ENCODE measurements around the gene PITX3. TPM values are rescaled to one million over a fixed set of nuclear protein-coding genes. Genes with fewer than 3 reads are reported as not detected.

The PITX3 gene
- total and polyA plus RNA-seq, 10 of the 15 experiments (the other 5 are each of a cell fraction or from before 2014, with no cell fraction given), result not detected

- H2AFZ ChIP-seq (ENCODE audit: control insufficient read depth, low read depth, low read length), result no peak overlapping the region
- H3K4me3 ChIP-seq, result no peak overlapping the region
- in situ Hi-C loops (cut with MboI) (no loop called here), intact Hi-C loops (cut with micrococcal nuclease; ENCODE audit: unreplicated experiment) (no loop called here)
- CTCF ChIA-PET, result interaction anchor here (1.2 to 4.9 kb wide), 7 partner anchors 9 to 143 kb away, joined by 3 to 23 read pairs (median 5); no protein-coding TSS in a partner anchor
- H3K79me2 ChIP-seq (ENCODE audit: control insufficient read depth, insufficient read depth, low read length), result peaks cover 22% of the 10 kb centered on the region
- no peaks in the 10 kb centered on the region for H3K27me3 ChIP-seq (replicated peaks in 1 of 2; ENCODE audit: control insufficient read depth in 2 of 2, insufficient read depth in 2 of 2, low read length in 1 of 2)
- POLR2A ChIA-PET, result interaction anchor here (0.7 to 1.3 kb wide), 3 partner anchors 13 to 157 kb away, joined by 3 read pairs; no protein-coding TSS in a partner anchor
- FAIRE-seq (no peak), DNase-seq (ENCODE audit: low read depth, low spot score) (no peak), ATAC-seq (no peak)
- H3K27ac ChIP-seq (ENCODE audit: control insufficient read depth, insufficient read depth), result no peak overlapping the region
- no peak overlapping the region for H3K9ac ChIP-seq (ENCODE audit: control insufficient read depth, insufficient read depth, low read length)
- peaks cover 6% of the 10 kb centered on the region; the same call in 1 of the 2 replicates for H3K4me1 ChIP-seq (ENCODE audit: control insufficient read depth, insufficient read depth, low read length)
- no peaks in the 10 kb centered on the region for H4K20me1 ChIP-seq (ENCODE audit: control insufficient read depth, insufficient read depth)
- RAD21 ChIA-PET (ENCODE audit: unreplicated experiment), result interaction anchor here (0.6 to 1.7 kb wide), 4 partner anchors 9 to 223 kb away, joined by 3 to 7 read pairs (median 3); partner anchors contain the start of gene ACTR1A
- no peak overlapping the region for H3K4me2 ChIP-seq (ENCODE audit: control insufficient read depth, insufficient read depth)
- BruUV-seq (replicated peaks), result no TSS peak
- TF ChIP-seq RELA (IDR thresholded peaks at IDR 0.05; ENCODE audit: borderline replicate concordance, partially characterized antibody) (no peak), SREBF1 (IDR thresholded peaks at IDR 0.05; ENCODE audit: low read length) (no peak), MEF2B (IDR thresholded peaks at IDR 0.05; ENCODE audit: partially characterized antibody, poor library complexity, severe bottlenecking) (no peak), ATF3 (IDR thresholded peaks at IDR 0.05; ENCODE audit: borderline replicate concordance, extremely low read depth, low read depth, low read length) (no peak), CHD2 (IDR thresholded peaks at IDR 0.05; ENCODE audit: borderline replicate concordance, low read depth, low read length) (no peak), NBN (IDR thresholded peaks at IDR 0.05) (no peak), LARP7 (IDR thresholded peaks at IDR 0.05) (no peak), RBBP5 (conservative IDR thresholded peaks at IDR 0.05) (no peak), ZSCAN29 (IDR thresholded peaks at IDR 0.05) (no peak), ASH2L (IDR thresholded peaks at IDR 0.05; ENCODE audit: borderline replicate concordance, low read depth) (no peak), ZNF384 (IDR thresholded peaks at IDR 0.05; ENCODE audit: borderline replicate concordance, low read depth, low read length) (no peak), ZNF24 (IDR thresholded peaks at IDR 0.05) (no peak), SUPT20H (IDR thresholded peaks at IDR 0.05; ENCODE audit: borderline replicate concordance, control insufficient read depth, low read depth, low read length) (no peak), MTA3 (IDR thresholded peaks at IDR 0.05; ENCODE audit: borderline replicate concordance, low read length) (no peak), NR2C2 (IDR thresholded peaks at IDR 0.05; ENCODE audit: borderline replicate concordance, control insufficient read depth, insufficient read length, low read depth) (no peak), SRF (IDR thresholded peaks at IDR 0.05; ENCODE audit: low read depth in 2 of 2, low read length in 2 of 2) (no peak), KLF5 (IDR thresholded peaks at IDR 0.05; ENCODE audit: partially characterized antibody) (no peak), NRF1 (conservative IDR thresholded peaks at IDR 0.05; ENCODE audit: low read depth, low read length) (no peak)
- TF ChIP-seq, protein P1, sequence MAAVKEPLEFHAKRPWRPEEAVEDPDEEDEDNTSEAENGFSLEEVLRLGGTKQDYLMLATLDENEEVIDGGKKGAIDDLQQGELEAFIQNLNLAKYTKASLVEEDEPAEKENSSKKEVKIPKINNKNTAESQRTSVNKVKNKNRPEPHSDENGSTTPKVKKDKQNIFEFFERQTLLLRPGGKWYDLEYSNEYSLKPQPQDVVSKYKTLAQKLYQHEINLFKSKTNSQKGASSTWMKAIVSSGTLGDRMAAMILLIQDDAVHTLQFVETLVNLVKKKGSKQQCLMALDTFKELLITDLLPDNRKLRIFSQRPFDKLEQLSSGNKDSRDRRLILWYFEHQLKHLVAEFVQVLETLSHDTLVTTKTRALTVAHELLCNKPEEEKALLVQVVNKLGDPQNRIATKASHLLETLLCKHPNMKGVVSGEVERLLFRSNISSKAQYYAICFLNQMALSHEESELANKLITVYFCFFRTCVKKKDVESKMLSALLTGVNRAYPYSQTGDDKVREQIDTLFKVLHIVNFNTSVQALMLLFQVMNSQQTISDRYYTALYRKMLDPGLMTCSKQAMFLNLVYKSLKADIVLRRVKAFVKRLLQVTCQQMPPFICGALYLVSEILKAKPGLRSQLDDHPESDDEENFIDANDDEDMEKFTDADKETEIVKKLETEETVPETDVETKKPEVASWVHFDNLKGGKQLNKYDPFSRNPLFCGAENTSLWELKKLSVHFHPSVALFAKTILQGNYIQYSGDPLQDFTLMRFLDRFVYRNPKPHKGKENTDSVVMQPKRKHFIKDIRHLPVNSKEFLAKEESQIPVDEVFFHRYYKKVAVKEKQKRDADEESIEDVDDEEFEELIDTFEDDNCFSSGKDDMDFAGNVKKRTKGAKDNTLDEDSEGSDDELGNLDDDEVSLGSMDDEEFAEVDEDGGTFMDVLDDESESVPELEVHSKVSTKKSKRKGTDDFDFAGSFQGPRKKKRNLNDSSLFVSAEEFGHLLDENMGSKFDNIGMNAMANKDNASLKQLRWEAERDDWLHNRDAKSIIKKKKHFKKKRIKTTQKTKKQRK (IDR thresholded peaks at IDR 0.05; ENCODE audit: low read depth, low read length), result no peak
- TF ChIP-seq, protein P2, sequence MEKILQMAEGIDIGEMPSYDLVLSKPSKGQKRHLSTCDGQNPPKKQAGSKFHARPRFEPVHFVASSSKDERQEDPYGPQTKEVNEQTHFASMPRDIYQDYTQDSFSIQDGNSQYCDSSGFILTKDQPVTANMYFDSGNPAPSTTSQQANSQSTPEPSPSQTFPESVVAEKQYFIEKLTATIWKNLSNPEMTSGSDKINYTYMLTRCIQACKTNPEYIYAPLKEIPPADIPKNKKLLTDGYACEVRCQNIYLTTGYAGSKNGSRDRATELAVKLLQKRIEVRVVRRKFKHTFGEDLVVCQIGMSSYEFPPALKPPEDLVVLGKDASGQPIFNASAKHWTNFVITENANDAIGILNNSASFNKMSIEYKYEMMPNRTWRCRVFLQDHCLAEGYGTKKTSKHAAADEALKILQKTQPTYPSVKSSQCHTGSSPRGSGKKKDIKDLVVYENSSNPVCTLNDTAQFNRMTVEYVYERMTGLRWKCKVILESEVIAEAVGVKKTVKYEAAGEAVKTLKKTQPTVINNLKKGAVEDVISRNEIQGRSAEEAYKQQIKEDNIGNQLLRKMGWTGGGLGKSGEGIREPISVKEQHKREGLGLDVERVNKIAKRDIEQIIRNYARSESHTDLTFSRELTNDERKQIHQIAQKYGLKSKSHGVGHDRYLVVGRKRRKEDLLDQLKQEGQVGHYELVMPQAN (conservative IDR thresholded peaks at IDR 0.05), result no peak
- no peaks in the 10 kb centered on the region for H3K9me3 ChIP-seq (replicated peaks; ENCODE audit: control insufficient read depth, insufficient read depth, low read length)
- SMC1A ChIA-PET (ENCODE audit: uncharacterized antibody, unreplicated experiment), result interaction anchor here (0.9 to 1.1 kb wide), 4 partner anchors 16 to 108 kb away, joined by 3 to 4 read pairs (median 3); no protein-coding TSS in a partner anchor
- H3K36me3 ChIP-seq (ENCODE audit: control insufficient read depth in 2 of 2, insufficient read depth in 2 of 2, low read length in 1 of 2), result peaks cover 0 to 3% of the 10 kb centered on the region in 2 experiments; a peak in 2 of 4 replicates
Measured at GRCh38 chr10:102279104-102279503, 37.8 kb upstream of the PITX3 start.

Measured in GM12878 (cell line).